Lower lobe of right lung (tissue), 2 donors: ENCODE measurements around the gene OR56A1. TPM values are rescaled to one million over a fixed set of nuclear protein-coding genes. Genes with fewer than 3 reads are reported as not detected.

Experiments used
- ATAC-seq, 2 donors: fragments of 200-7000 bp; cut with Tn5 transposase; one replicate each; pipeline ENCODE4 v1.9.1; 2020 to 2022; ENCODE audit warnings: mild to moderate bottlenecking in 2 of 2, moderate library complexity in 2 of 2
- DNase-seq: peaks from one replicate; pipeline ENCODE4 v3.0.0-alpha.2; 2020
- H3K27ac ChIP-seq: fragments of 200-600 bp; one replicate; pipeline ENCODE4 v1.8.0; 2022
- H3K27me3 ChIP-seq: fragments of 200-600 bp; one replicate; pipeline ENCODE4 v1.8.0; 2022; ENCODE audit warnings: low read depth
- H3K36me3 ChIP-seq: fragments of 200-600 bp; one replicate; pipeline ENCODE4 v1.8.0; 2022; ENCODE audit warnings: mild to moderate bottlenecking
- H3K4me1 ChIP-seq: fragments of 200-600 bp; one replicate; pipeline ENCODE4 v1.8.0; 2022
- H3K4me3 ChIP-seq: fragments of 200-600 bp; one replicate; pipeline ENCODE4 v1.8.0; 2022; ENCODE audit warnings: mild to moderate bottlenecking
- H3K9me3 ChIP-seq: fragments of 200-600 bp; one replicate; pipeline ENCODE4 v1.8.0; 2022
- intact Hi-C: fragments of 100-400 bp; cut with DNase I; formaldehyde crosslinking; loops from one replicate; pipeline ENCODE4 v1.11.0; 2022
- total RNA-seq: library from RNA; stranded (reverse); fragmentation: NEBNext Ultra II Directional; extraction: Animal tissue kit (Norgen Biotek cat#: 25700); gene quantifications from one replicate; pipeline ENCODE4 v1.2.1, GENCODE V29; 2021
- TF ChIP-seq, protein P1 (sequence below): fragments of 200-600 bp; IDR thresholded peaks from one replicate; pipeline ENCODE4 v1.8.0; 2022; ENCODE audit warnings: antibody characterized with exemption, mild to moderate bottlenecking
- donor health status: DM: no; HTN: yes; CAD: no; lungs with severe emphysema.

The OR56A1 gene
- total RNA-seq, 1 donor from 2014 or later, result not detected

DNA sequence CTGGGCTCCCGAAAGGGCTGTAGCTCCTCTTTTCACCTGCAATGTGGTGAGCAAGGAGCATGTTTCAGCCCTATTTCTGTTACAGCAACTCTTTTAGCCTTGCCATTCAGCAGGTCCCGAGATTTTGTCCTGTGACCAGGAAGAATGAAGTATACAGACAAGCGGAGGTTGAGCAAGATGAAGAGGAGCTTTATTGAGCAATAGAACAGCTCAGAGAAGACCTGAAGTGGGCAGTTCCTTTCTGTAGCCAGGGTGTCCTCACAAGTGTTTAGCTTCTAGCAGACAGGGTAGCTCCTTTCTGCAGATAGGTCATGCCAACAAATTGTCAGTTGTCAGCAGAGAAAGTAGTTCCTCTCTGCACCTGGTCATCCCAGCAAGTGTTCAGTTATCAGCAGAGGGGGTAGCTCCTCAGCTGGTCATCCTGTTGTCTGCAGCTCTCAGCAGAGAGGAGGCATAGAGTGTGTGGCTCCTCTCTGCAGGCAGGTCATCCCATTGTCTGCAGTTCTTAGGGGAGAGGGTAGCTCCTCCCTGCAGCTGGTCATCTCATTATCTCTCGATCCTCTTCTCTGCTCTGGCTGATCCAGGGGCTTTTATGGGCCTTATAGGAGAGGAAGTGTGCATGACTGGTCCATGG is 18.4 kb downstream of the OR56A1 start:
- no peaks in the 10 kb centered on the region for H3K36me3 ChIP-seq
- no peak overlapping the region for H3K4me3 ChIP-seq
- ATAC-seq (peak; percentile 28 to 37), DNase-seq (no peak)
- H3K27me3 ChIP-seq, result no peaks in the 10 kb centered on the region
- TF ChIP-seq, protein P1, sequence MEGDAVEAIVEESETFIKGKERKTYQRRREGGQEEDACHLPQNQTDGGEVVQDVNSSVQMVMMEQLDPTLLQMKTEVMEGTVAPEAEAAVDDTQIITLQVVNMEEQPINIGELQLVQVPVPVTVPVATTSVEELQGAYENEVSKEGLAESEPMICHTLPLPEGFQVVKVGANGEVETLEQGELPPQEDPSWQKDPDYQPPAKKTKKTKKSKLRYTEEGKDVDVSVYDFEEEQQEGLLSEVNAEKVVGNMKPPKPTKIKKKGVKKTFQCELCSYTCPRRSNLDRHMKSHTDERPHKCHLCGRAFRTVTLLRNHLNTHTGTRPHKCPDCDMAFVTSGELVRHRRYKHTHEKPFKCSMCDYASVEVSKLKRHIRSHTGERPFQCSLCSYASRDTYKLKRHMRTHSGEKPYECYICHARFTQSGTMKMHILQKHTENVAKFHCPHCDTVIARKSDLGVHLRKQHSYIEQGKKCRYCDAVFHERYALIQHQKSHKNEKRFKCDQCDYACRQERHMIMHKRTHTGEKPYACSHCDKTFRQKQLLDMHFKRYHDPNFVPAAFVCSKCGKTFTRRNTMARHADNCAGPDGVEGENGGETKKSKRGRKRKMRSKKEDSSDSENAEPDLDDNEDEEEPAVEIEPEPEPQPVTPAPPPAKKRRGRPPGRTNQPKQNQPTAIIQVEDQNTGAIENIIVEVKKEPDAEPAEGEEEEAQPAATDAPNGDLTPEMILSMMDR, result no peak
- H3K27ac ChIP-seq, result no peak overlapping the region
- no peaks in the 10 kb centered on the region for H3K9me3 ChIP-seq
- intact Hi-C loops, result no loop called here
- no peaks in the 10 kb centered on the region for H3K4me1 ChIP-seq

DNA sequence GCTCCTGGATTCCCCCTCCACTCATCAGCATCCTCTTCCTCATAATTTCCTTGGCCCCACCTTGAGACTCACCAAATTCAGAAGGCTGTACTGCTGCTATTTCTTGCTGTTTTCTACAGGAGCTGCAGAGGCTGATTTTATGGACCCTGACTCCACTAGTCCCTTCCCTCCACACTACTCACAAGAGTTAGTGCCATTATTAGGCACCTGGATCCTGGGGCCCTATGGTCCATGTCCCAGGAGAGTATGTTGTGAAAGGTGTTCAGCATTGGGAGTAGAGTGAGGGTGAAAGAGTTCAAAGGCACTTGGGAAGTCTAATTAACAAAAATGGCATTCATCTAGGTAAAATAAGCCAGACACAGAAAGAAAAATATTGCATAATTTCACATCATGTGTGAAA is 23.7 kb downstream of the OR56A1 start, which contains the start of gene OR56A4:
TSS of gene OR56A4 (minus strand) at position 101 of the 400 bp plus-strand sequence. CDS start 3,954 bp downstream, outside the sequence.
- DNase-seq (no peak), ATAC-seq (no peak)
- no peak within 1 kb of the TSS for H3K27ac ChIP-seq
- no peaks in the 10 kb centered on the region for H3K36me3 ChIP-seq
- H3K9me3 ChIP-seq, result no peaks in the 10 kb centered on the region
- no peaks in the 10 kb centered on the region for H3K27me3 ChIP-seq
- H3K4me1 ChIP-seq, result no peaks in the 10 kb centered on the region
- TF ChIP-seq, protein P1, result no peak
- intact Hi-C loops, result no loop called here
- H3K4me3 ChIP-seq, result no peak within 1 kb of the TSS

DNA sequence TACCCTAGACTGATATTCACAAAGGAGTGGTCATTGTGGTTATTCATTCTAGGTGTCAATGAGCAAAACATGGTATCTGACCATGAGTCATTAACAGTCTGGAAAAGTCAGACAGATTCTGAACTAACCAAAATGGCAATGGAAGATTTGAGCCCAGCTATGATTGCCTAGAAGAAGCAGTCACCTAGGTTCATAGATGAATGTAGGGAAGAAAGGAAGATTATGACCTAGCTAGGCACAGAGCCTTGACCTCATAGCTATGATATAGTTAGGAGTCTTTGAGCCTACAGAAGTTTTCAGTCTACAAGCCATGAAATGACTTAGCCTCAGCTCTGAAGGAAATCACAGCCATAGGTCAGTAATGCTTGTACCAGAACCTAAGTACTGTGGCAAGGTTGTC is 24.2 kb downstream of the OR56A1 start:
- no peaks in the 10 kb centered on the region for H3K9me3 ChIP-seq
- TF ChIP-seq, protein P1, result no peak
- H3K27ac ChIP-seq, result no peak overlapping the region
- ATAC-seq (no peak), DNase-seq (no peak)
- no peaks in the 10 kb centered on the region for H3K4me1 ChIP-seq
- intact Hi-C loops, result no loop called here
- no peaks in the 10 kb centered on the region for H3K36me3 ChIP-seq
- H3K27me3 ChIP-seq, result no peaks in the 10 kb centered on the region
- no peak overlapping the region for H3K4me3 ChIP-seq

DNA sequence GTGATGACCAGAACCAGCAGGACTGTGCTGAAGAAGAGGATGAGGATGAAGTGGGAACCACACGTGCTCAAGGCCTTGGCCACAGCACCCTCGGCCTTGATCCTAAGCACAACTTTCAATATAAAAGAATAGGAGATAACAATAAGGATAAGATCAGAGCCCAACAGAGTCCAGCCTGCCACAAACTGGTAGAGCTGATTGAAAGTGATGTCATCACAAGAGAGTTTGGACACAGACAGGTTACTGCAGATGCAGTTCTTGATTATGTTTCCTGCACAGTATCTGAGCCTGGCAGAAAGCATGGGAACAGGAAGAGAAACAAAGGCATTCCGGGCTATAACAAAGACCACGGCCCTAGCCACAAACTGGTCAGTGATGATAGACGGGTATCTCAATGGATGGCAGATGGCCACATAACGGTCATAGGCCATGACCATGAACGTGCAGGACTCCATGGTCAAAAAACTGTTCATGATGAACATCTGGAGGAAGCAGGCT is 28.3 kb downstream of the OR56A1 start:
- TF ChIP-seq, protein P1, result no peak

DNA sequence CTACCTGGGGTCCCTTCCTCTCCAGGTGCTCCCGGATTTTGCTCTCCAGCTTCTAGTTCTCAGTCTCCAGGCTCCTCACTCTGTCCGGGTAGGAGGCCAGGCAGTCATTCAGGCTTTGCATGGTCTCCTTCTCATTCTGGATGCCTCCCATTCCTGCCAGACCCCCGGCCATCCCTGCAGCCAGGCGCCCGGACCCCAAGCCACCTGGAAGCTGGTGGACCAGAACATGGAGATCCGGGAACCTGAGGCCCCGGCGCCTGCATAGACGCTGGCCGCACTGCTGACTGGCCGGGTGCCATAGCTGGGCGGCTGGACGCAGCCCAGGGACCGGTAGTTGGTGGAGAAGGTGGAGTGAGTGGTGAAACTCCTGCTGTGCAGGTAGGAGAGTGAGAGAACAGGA is 35.8 kb downstream of the OR56A1 start:
- intact Hi-C loops, result no loop called here
- Histone ChIP-seq H3K36me3 (no peaks in the 10 kb centered on the region), H3K4me1 (no peaks in the 10 kb centered on the region), H3K27ac (no peak overlapping the region), H3K27me3 (no peaks in the 10 kb centered on the region), H3K9me3 (no peaks in the 10 kb centered on the region), H3K4me3 (no peak overlapping the region)
- DNase-seq (no peak), ATAC-seq (no peak)
- TF ChIP-seq, protein P1, result no peak

More for the DNA sequence above, 28.3 kb downstream of the OR56A1 start:
- Histone ChIP-seq H3K27me3 (no peaks in the 10 kb centered on the region), H3K4me3 (no peak overlapping the region), H3K9me3 (no peaks in the 10 kb centered on the region), H3K27ac (no peak overlapping the region), H3K4me1 (no peaks in the 10 kb centered on the region), H3K36me3 (no peaks in the 10 kb centered on the region)
- intact Hi-C loops, result no loop called here
- DNase-seq (no peak), ATAC-seq (no peak)
